Kidney tubule cell (primary cell): Measurements from ENCODE around the gene ZNF888.

Source experiments
- DNase-seq: peaks from one replicate; pipeline ENCODE4 v3.0.0-alpha.2; 2018; ENCODE audit warnings: low spot score

The ZNF888 gene

DNA sequence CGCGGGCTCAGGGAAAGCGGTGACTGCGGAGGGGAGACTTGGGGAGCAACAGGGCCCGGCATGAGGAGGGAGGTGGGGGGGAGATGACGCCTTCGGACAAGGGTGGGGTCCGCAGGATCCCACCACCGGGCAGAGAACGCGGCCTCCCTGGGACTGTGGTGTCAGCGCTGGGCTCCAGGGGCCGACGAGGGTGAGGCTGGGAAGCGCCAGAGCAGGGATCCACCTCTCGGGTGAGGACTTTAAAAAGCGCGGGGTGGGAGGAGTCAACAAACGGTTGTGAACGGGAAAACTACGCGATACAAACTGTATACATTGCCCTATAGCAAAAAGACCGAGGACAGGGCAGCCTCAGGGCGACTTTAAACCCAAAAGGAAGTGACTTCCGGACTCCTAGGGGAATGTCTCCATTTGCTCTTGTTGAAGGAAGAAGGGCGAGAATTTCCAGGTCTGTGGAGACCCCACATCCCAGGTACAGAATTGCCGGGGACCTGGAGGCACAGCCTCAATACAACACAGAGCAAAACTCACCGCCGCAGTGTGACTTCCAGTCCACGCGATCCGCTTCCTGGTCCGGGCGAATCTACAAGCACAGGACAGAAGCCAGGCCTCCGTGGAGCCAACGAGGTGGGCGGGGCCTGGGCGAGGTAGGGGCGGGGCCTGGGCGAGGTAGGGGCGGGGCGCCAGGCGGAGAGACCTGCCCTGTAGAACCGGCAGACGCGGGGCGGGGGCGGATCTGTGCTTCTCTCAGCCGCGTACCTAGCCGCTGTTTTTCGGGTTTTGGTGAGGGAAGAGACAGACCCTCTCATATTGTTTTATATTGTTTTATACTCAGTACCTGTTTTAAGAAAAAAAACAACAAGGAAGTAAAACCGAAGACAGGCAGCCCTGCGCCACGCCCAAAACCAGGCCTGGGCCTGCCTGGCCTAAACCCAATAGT lies at the start of gene ZNF888:
Gene ZNF888, minus strand, starts transcription at position 588 of the 937 bp plus-strand sequence. CDS start 5,555 bp downstream, outside the sequence.
- DNase-seq: peak; percentile 88

DNA sequence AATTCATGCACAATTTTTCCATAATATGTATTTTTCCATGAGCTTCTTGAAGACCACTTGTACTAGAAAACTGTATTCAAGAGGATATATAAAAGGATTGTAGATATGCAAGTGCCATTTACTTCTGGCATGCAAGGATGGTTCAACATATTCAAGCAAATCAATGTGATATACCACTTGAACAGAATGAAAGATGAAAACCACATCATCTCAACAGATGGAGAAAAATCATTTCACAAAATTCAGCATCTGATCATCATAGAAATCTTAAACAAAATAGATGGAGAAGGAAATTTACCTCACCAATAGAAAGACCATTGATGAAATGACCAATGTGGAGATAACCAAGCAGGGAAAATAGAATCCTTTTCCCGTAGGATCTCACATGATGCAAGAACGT lies 44.5 kb upstream of the ZNF888 start:
- DNase-seq: no peak

DNA sequence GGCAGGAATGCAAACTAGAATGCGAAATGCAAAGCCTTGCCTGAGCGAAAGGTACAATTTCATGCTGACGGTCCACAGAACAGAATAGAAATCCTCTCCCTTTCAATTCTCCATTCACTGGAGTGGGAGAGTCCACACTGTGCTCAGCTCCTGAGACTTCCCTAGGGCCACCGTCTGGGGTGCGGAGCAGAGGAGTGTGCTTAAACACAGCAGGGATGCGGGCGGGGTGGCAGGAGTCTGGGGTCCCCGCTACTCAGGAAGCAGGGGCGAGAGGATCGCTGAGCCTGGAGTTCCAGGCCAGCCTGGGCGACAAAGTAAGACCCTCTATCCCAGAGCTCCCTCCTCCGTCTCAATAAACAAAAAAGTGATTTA lies 40.0 kb upstream of the ZNF888 start:
- no peak for DNase-seq

DNA sequence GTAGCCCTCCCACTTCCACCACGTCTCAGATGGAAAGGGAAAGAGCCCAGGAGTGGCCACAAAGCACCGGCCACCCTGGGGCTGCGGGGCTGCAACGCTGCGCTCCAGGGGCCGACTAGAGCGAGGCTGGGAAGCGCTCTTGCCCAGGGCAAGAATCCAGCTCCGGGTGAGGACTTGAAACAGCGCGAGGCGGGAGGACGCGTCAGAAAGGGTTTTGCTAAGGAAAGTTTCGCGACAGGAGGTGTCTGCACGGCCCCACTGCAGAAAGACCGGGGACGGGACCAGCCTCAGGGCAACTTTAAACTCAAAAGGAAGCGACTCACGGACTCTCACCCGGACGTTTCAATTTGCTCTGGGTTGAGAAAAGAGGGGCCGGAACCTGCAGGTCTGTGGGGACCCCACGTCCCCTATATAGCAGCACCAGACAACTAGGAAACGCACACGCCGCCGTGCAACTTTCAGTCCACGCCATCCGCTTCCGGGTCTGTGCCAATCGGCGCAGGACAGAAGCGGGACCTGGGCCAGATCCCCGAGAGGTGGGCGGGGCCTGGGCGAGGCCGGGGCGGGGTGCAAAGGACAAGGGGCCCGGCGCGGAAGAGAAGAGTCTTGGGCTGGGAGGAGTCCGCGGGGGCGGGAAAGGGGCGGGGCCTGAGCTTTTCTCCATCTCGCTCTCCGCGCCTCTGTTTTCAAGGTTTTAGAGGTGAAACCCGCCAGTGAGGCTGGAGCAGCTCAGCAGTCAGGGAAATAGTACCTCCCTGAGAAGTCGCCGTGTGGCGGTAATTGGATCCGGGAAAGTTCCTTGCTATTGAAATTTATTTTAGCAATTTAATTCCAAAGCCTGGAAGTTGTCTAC lies 39.4 kb upstream of the ZNF888 start, which contains the start of gene ZNF816:
Gene ZNF816, minus strand, starts transcription at position 488 of the 853 bp plus-strand sequence. CDS start 6,792 bp downstream, outside the sequence.
- DNase-seq: peak; percentile 95

DNA sequence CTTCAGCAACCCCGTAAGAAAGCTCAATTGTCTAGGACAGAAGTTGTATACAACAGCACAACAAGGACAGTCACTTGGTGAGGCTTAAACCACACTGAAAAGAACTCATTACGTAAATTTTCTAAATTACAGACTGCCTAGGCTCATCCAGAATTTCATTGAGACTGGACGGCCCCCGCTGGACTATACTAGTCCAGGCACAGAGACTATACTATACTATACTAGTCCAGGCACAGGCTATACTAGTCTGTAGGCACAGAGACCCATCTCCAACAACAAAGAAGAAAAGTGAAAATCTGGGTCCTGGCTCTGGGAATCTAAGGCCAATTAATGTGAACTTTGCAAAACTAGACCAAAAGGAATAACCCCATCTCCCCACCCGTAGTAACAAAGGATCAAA lies 38.8 kb upstream of the ZNF888 start:
- DNase-seq: no peak

DNA sequence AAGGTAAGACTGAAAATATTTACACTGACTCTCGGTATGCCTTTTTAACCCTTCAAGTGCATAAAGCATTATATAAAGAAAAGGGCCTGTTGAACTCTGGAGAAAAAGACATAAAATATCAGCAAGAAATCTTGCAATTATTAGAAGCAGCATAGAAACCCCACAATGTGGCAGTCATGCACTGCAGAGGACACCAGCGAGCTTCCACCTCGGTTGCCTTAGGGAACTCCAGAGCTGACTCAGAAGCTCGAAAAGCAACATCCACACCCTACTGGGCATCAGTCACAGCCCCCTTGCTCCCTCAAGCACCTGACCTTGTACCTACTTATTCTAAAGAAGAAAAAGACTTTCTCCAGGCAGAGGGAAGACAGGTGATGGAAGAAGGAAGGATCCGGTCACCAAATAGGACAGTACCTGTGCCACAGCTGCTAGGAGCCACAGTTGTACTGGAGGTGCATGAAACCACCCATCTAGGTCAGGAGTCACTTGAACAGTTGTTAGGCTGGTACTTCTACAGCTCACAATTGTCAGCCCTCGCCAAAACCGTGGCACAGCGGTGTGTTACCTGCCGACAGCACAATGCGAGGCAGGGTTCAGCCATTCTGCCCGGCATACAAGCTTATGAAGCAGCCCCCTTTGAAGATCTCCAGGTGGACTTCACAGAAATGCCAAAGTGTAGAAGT lies 36.5 kb upstream of the ZNF888 start:
- DNase-seq: no peak

DNA sequence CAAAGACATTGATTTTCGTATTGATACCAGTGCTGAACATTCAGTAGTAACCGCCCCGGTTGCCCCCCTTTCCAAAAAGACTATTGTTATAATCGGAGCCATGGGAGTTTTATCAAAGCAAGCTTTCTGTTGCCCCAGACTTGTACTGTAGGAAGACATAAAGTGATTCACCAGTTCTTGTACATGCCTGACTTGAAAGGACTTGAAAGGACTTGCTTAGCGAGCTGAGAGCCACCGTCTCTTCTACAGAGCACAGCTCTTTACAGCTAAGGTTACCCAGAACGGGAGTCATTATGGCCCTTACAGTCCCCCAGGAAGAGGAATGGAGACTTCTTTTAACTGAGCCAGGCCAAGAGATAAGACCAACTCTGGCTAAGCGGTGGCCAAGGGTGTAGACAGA lies 34.4 kb upstream of the ZNF888 start:
- DNase-seq: no peak

DNA sequence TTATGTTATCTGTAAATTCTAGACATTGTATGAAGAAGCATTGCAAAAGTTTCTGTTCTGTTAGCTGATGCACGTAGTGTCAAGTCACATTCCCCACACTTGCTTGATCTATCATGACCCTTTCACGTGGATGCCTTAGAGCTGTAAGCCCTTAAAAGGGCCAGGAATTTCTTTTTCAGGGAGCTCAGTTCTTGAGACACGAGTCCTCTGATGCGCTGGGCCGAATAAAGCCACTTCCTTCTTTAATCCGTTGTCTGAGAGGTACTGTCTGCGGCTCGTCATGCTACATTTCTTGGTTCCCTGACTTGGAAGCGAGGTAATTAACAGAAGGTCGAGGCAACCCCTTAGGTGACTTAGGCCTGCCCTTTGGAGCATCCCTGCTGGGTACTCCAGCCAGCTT lies 33.7 kb upstream of the ZNF888 start:
- DNase-seq: no peak

DNA sequence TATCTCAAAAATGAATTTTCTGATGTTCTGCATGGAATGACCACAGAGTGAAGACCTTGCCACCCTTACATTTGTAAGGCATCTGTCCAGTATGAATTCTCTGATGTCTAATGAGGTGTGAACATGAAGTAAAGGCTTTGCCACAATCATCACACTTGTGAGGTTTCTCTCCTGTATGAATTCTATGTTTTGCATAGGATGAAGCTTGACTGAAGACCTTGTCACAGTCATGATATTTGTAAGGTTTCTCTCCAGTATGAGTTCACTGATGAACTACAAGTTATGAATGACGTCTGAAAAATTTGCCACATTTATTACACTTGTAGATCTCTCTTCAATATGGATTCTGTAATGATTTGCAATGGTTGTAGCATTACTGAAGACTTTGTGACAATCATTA lies 26.2 kb upstream of the ZNF888 start:
- DNase-seq: no peak

DNA sequence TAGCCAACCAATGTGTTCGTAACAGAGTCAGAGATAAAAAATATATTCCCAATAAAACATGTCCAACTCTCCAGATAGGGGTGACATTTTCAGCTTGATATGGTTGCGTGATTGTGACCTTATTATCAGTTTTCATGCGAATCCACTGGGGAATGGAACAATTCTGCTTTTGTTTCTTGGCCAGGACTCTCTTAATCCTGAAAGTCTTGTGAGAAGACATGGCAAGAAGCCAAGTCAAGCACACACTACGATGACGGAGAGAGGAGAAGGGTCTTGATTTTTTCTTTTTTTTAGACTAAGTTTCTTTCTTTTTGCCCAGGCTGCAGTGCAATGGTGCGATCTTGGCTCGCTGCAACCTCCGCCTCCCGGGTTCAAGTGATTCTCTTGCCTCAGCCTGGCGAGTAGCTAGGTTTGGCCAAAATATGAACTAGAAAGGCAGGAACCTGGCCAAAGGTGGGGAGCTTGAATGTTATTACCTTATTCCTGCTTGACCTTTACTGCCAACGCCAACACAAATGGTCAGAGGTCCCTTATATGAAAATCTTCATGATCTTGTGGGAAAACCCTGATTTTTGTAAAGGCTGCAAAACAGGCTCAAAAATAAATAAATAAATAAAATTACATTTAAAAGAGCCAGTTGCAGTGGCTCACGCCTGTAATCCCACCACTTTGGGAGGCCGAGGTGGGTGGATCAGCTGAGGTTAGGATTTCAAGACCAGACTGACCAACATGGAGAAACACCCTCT lies 25.0 kb upstream of the ZNF888 start:
- no peak for DNase-seq

DNA sequence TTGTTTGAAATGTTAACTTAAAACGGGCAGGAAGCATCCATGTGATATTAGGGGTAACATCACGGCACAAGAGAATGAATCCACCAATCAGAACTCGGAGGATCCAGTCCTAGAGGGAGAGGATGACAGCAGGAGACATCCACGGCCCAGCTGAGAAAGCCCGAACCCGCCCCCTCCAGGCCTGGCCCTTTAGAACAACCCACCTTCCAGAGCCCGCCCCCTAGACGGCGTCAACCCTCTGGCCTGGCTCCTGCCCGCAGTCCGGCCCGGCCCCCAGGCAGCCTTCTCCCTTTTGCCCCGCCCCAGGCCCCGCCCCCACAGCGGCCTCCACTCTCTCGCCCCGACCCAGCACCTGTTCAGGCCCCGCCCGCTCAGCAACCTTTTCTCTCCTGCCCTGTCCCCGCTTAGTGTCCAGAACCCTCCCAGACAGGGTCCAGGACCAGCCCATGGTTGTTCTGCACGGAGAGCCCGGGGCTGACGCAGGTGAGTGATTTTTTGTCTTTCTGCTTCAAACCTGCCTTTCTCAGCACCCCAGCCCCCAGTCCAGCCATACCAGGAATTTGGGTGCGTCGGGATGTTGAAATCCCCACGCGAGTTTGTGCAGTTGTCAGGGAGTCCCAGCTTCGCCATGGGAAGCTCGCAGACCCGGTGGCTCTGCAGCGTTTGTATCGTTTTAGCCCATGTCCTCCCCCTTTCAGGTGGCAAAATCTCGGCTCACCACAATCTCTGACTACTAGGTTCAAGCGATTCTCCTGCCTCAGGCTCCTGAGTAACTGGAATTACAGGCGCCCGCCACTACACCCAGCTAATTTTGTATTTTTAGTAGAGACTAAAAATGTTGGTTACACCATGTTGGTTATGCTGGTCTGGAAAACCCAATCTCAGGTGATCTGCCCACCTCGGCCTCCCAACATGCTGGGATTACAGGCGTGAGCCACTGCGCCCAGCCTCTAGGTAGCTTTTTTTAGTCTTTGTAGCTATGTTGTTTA lies 23.4 kb upstream of the ZNF888 start:
- peak; percentile 69 for DNase-seq

DNA sequence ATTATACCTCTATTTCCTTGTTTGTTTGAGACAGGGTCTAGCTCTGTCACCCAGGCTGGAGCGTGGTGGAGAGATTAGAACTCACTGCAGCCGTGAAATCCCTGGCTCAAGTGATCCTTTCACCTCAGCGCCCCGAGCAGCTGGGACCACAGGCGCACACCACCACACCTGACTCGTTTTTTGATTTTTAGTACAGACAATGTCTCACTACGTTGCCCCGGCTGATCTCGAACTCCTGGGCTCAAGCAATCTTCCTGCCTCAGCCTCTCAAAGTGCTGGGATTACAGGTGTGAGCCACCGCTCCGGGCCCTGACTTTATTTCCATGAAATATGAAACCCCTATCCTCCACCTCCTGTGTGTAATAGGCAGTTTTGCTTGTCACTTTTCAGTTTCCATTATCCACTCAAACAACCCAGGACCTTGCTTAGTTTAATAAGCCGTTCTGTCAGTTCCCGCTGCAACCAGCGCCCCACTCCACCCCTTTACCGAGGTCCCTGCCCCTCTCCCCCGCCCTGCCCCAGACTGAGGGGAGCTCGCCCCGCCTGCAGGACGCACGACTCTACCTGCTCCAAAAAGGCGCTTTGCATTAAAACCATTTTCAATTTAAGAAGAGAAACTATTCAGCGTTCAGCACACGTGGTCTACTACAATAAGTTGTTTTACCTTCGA lies 22.6 kb upstream of the ZNF888 start:
- DNase-seq: no peak

DNA sequence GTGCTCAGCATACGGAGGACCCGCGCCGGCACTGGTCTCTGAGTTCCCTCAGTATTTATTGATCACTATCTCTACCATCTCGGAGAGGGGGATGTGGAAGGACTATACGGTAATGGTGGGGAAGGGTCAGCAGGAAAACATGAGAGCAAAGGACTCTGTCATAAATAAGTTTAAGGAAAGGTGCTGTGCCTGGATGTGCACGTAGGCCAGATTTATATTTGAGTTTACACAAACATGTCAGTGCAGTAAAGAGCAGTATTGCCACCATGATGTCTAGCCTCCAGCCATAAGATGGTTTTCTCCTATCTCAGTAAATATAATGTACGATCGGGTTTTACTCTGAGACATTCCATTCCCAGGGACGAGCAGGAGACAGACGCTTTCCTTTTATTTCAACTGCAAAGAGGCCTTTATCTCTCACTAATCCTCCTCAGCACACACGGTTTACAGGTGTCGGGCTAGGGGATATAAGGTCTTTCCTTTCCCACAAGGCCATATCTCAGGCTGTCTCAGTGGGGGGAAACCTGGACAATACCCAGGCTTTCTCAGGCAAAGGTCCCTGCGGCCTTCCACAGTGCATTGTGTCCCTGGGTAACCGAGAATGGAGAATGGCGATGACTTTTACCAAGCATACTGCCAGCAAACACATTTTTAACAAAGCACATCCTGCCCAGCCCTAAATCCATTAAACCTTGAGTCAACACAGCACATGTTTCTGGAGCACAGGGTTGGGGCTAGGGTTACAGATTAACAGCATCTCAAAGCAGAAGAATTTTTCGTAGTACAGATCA lies 21.7 kb upstream of the ZNF888 start:
- DNase-seq: peak; percentile 79

DNA sequence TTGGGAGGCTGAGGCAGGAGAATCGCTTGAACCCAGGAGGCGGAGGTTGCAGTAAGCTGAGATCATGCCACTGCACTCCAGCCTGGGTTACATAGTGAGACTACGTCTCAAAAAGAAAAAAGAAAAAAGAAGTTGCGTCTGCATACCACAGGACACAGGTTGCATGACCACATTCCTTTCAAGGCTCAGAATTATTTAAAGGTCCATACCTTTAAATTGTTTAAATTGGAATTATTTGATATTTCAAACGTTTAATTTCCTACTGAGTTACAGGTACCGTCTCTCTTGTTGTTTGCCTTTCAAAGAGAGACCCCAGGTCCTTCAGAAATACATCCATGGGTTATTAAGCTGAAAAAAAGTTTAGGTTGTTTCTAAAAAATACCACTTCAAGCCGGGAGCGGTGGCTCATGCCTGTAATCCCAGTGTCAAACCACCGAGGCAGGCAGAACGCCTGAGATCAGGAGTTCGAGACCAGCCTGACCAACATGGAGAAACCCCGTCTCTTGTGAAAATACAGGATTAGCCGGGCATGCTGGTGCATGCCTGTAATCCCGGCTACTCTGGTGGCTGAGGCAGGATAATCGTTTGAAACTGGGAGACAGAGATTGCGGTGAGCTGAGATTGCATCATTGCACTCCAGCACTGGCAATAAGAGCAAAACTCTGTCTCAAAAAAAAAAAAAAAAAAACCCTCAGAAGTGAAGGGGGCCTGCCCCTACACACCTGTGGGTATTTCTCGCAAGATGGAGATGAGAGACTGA lies 20.8 kb upstream of the ZNF888 start:
- DNase-seq: peak; percentile 59

DNA sequence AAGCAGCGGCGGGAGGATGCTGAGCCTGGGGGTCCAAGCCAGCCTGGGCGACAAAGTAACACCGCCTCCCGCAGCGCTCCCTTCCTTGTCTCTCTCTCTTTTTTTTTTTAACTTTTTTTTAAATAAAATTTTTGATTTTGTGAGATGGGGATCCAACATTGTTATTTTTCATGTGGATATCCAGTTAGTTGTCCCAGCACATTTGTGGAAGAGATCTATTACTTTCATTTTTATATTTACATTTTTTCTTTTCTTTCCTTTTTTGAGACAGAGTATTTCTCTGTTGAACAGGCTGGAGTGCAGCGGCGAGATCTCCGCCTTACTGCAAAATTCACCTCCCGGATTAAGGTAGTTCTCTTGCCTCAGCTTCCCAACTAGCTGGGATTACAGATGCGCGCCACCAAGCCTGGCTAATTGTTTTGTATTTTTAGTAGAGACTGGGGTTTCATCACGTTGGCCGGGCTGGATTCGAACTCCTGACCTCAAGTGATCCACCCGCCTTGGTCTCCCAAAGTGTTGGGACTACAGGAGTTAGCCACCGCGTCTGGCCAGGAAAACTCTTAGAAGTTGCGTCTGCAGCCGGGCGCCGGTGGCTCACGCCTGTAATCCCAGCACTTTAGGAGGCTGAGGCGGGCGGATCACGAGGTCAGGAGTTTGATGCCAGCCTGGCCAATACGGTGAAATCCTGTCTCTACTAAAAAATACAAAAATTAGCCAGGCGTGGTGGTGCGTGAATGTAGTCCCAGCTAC lies 20.1 kb upstream of the ZNF888 start:
- no peak for DNase-seq

DNA sequence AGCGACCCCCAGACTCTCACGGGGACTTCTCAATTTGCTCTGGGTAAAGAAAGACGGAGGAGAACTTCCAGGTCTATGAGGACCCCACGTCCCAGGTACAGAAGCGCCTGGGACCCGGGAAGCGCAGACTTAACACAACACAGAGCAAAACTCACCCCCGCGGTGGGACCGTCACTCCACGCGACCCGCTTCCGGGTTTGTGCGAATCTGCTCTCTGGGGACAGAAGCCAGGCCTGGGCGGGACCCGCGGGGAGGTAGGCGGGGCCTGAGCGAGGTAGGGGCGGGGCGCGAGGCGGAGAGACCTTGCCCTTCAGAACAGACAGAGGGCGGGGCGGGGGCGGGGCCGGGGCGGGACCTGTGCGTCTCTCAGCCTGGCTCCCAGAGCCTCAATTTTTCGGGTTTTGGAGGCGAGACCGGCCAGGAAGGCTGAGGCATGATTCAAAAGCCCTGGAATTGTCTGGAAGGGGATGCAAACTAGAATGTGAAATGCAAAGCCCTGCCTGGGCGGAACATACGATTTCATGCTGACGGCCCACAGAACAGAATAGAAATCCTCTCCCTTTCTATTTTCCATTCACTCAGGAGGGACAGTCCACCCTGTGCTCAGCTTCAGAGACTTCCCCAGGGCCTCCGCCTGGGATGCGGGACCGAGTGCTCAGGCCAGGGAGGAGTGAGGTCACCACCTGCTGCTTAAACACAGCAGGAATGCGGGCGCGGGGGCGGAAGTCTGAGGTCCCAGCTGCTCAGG lies 19.3 kb upstream of the ZNF888 start:
- DNase-seq: peak; percentile 94

DNA sequence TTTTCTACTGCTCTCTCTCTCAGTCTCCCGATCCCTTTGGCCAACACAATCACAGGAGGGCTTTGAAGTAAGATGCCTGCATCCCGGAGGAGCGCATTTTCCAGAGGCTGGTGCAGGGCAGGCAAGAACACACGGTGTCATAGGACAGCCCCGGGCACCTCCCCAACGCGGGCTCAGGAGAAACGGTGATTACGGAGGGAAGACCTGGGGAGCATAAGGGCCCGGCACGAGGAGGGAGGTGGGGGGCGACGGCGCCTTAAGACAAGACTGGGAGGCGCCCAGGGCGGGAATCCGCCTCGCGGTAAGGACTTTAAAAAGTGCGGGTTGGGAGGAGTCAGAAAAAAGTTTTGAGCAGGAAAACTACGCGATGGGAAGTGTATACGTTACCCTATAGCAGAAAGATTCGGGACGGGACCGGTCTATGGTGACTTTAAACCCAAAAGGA lies 18.7 kb upstream of the ZNF888 start:
- DNase-seq: peak; percentile 45
